Gastroesophageal sphincter (tissue), 4 donors: ENCODE measurements around the gene ANO2. TPM values are rescaled to one million over a fixed set of nuclear protein-coding genes. Genes with fewer than 3 reads are reported as not detected.

ENCODE experiments used
- ATAC-seq: fragments of 150-250 bp; one replicate; pipeline ENCODE4 v1.9.1; 2016; ENCODE audit warnings: mild to moderate bottlenecking, moderate library complexity
- H3K27ac ChIP-seq, 4 donors: fragments of 200-600 bp; sonication (generic) in 3 of 4; 1 replicate in 3 of 4; 2 replicates in 1 of 4; pipeline ENCODE4 v1.5.1; 2016 to 2019
- H3K27me3 ChIP-seq: fragments of 200-600 bp; sonication (generic); one replicate; pipeline ENCODE4 v1.5.1; 2019
- H3K36me3 ChIP-seq, 2 donors: fragments of 200-600 bp; sonication (generic); one replicate each; pipeline ENCODE4 v1.5.1; 2019; ENCODE audit warnings: control low read depth in 1 of 2
- H3K4me1 ChIP-seq, 3 donors: fragments of 200-600 bp; sonication (generic); 1 replicate in 2 of 3; 2 replicates in 1 of 3; pipeline ENCODE4 v1.5.1; 2016 to 2019; ENCODE audit warnings: control low read depth in 2 of 3
- H3K4me3 ChIP-seq, 2 donors: fragments of 200-600 bp; sonication (generic); one replicate each; pipeline ENCODE4 v1.5.1; 2019; ENCODE audit warnings: mild to moderate bottlenecking in 1 of 2, moderate library complexity in 1 of 2
- H3K9me3 ChIP-seq, 3 donors: fragments of 200-600 bp; sonication (generic); one replicate each; pipeline ENCODE4 v1.5.1; 2017 to 2019; ENCODE audit warnings: control low read depth in 2 of 3
- CTCF ChIP-seq, 4 experiments: fragments of 200-600 bp in 2 of 4; fragments of 450-650 bp in 2 of 4; sonication (generic) in 1 of 4; IDR thresholded peaks; one replicate each; pipeline ENCODE4 v1.5.1; 2017 to 2019; ENCODE audit warnings: antibody characterized with exemption in 4 of 4, mild to moderate bottlenecking in 2 of 4, moderate library complexity in 2 of 4
- EP300 ChIP-seq: sonication (generic); formaldehyde crosslinking; IDR thresholded peaks from one replicate; pipeline ENCODE4 v1.6.1; 2017; ENCODE audit warnings: antibody characterized with exemption, mild to moderate bottlenecking
- POLR2A ChIP-seq, 2 donors: fragments of 450-650 bp; IDR thresholded peaks; one replicate each; pipeline ENCODE4 v1.6.1; 2017; ENCODE audit warnings: antibody characterized with exemption in 2 of 2, mild to moderate bottlenecking in 2 of 2, moderate library complexity in 1 of 2
- POLR2AphosphoS5 ChIP-seq: sonication (generic); formaldehyde crosslinking; IDR thresholded peaks from one replicate; pipeline ENCODE4 v1.6.1; 2017; ENCODE audit warnings: antibody characterized with exemption
- WGBS, 2 donors: methylation state at CpG; one replicate each; pipeline ENCODE4 v1.1.5; 2018; ENCODE audit warnings: low coverage in 1 of 2; 5-methylcytosine and 5-hydroxymethylcytosine counted together
- total RNA-seq, 4 donors: library from RNA; depleted of rRNA; stranded (reverse); fragments of >200 nt; gene quantifications; one replicate each; pipeline ENCODE4 v1.1.0, GENCODE V29; 2016

Gene ANO2
- total RNA-seq, 4 donors from 2014 or later: 3.1 to 10.9 (median 6.7) TPM

DNA sequence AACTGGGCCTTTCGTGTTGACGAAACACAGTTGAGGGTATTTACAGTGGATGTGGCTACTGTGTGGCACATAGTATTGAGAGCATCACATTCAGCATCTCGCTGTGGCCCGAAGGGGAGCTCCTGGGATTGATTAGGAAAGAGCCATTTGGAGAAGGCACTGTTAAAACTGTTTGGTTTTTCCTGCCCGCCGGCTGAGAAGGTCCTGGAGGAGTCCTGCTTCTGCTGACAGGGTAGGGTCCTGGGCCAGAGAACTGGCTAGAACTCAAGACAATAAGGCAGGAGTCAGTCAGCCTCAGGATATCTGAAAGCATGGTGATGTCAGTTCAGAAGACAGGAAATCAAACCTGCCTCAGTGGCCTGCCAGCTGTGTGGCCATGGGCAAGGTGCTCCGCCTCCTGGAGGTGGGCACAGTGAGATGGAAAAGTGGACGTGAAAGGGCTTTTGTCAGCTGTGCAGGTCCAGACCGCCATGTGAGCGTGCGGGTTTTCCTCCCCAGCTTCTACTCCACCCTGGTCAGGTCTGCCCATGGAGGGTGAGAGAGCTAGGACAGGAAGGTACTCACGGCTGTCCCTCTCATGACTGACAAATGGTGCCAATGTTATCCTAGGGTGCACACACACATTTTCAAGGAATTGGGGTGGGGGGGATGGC, 420.8 kb downstream of the ANO2 start:
- Histone ChIP-seq H3K27ac (no peak overlapping the region), H3K4me1 (no peaks in the 10 kb centered on the region), H3K9me3 (no peaks in the 10 kb centered on the region), H3K36me3 (no peaks in the 10 kb centered on the region), H3K27me3 (no peaks in the 10 kb centered on the region), H3K4me3 (no peak overlapping the region)
- TF ChIP-seq POLR2AphosphoS5: no peak
- TF ChIP-seq POLR2A (IDR thresholded peaks at IDR 0.05): no peak
- TF ChIP-seq CTCF (IDR thresholded peaks at IDR 0.05): no peak
- no peak for TF ChIP-seq EP300
- WGBS, 2 donors: 94 to 100% methylated on average over 7 to 9 of the region's 12 CpGs
- ATAC-seq: no peak

- WGBS, 2 donors: 82 to 91% methylated on average over 11 to 22 of the region's 24 CpGs
- H3K9me3 ChIP-seq: no peaks in the 10 kb centered on the region
Measured at GRCh38 chr12:5523396-5524115, 421.5 kb downstream of the ANO2 start.

GRCh38 chr12:5522432-5523335, 422.4 kb downstream of the ANO2 start:
- no peak for ATAC-seq
- H3K9me3 ChIP-seq: no peaks in the 10 kb centered on the region
- no peaks in the 10 kb centered on the region for H3K27me3 ChIP-seq
- H3K4me1 ChIP-seq: no peaks in the 10 kb centered on the region
- 90 to 100% methylated on average over 1 to 9 of the region's 11 CpGs for WGBS, 2 donors
- H3K4me3 ChIP-seq: no peak overlapping the region
- no peaks in the 10 kb centered on the region for H3K36me3 ChIP-seq
- no peak for TF ChIP-seq CTCF (IDR thresholded peaks at IDR 0.05)
- TF ChIP-seq POLR2A (IDR thresholded peaks at IDR 0.05): no peak
- TF ChIP-seq POLR2AphosphoS5: no peak
- TF ChIP-seq EP300: no peak
- no peak overlapping the region for H3K27ac ChIP-seq

More at GRCh38 chr12:5523396-5524115, 421.5 kb downstream of the ANO2 start:
- H3K27me3 ChIP-seq: no peaks in the 10 kb centered on the region
- H3K27ac ChIP-seq: no peak overlapping the region
- H3K4me1 ChIP-seq: no peaks in the 10 kb centered on the region
- ATAC-seq: no peak
- TF ChIP-seq CTCF (IDR thresholded peaks at IDR 0.05) (no peak), EP300 (no peak), POLR2A (IDR thresholded peaks at IDR 0.05) (no peak), POLR2AphosphoS5 (no peak)
- no peaks in the 10 kb centered on the region for H3K36me3 ChIP-seq
- no peak overlapping the region for H3K4me3 ChIP-seq

DNA sequence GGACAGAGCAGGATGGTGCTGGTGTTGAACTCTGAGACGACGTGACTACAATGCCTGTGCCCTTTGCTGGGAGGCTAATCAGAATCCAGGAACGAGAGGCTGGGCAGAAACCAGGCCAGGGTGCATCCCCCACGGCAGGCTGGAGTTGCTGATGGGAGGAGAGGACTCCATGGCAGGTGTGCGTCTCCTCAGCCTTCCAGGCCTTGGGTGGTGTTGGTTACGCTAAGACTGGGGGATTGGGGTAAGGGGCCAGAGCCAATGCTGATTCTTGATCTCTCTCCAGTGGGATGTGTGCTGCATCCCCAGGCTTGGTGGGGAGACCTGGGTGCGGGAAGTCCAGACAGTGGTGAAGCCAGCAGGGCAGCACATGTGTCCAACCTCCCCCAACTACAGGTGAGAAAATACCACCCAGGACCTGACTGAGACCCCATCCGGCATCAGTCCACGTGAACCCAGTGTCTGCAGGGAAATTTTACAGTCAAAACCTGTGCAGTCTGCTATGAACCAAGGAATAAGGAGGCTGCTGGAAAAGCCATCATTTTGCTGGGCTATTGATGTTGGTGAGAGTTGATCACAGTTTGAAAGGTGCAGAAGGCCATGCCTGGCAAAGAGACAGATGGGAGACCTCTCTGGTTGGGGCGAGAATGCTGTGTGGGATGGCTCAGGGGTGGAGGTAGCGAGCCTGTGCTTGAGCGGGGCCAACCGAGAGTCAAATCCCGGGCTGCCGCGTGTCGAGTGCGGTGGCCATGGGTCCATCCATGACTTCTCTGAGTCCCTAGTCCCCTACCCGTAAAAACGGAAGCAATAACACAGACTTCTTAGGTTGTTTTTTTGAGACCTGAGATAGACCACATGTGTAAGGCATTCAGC, 423.4 kb downstream of the ANO2 start:
- no peaks in the 10 kb centered on the region for H3K36me3 ChIP-seq
- no peaks in the 10 kb centered on the region for H3K9me3 ChIP-seq
- no peaks in the 10 kb centered on the region for H3K4me1 ChIP-seq
- no peak for ATAC-seq
- no peak overlapping the region for H3K4me3 ChIP-seq
- H3K27me3 ChIP-seq: no peaks in the 10 kb centered on the region
- WGBS, 2 donors: 81 to 95% methylated on average over 3 to 4 of the region's 20 CpGs
- TF ChIP-seq CTCF (IDR thresholded peaks at IDR 0.05): no peak
- TF ChIP-seq POLR2AphosphoS5: no peak
- TF ChIP-seq POLR2A (IDR thresholded peaks at IDR 0.05): no peak
- no peak for TF ChIP-seq EP300
- no peak overlapping the region for H3K27ac ChIP-seq
